HEK293 (cell line): ENCODE results near the gene S100A12.

Experiments
- CTCF ChIA-PET: fragments of 350-600 bp; formaldehyde crosslinking; extraction: SDS; loops from one replicate; lab custom pipeline; 2021; ENCODE audit warnings: antibody characterized with exemption; lab: Yijun Ruan, JAX
- POLR2A ChIA-PET: fragments of 300-600 bp; formaldehyde crosslinking; extraction: SDS; loops from one replicate; lab custom pipeline; 2020; ENCODE audit warnings: antibody characterized with exemption, inconsistent platforms; lab: Yijun Ruan, JAX
- H3K27ac ChIP-seq: fragments of 200-500 bp; sonication (Bioruptor generic); 2 replicates; pipeline ENCODE4 v1.5.1; 2014; ENCODE audit warnings: low read depth, low read length, control low read depth, inconsistent platforms; ENCODE audit errors: extremely low read depth
- H3K36me3 ChIP-seq, 2 experiments: fragments of 200-500 bp in 1 of 2; sonication (Bioruptor generic) in 1 of 2; 1 replicate in 1 of 2; 2 replicates in 1 of 2; pipeline ENCODE4 v1.5.1; 2014 to 2017; ENCODE audit warnings: inconsistent platforms in 2 of 2, low read length in 2 of 2; ENCODE audit not compliant: control insufficient read depth in 2 of 2, insufficient read depth in 1 of 2
- H3K4me1 ChIP-seq: fragments of 200-500 bp; sonication (Bioruptor generic); 2 replicates; pipeline ENCODE4 v1.5.1; 2014; ENCODE audit warnings: mild to moderate bottlenecking, low read length, inconsistent platforms; ENCODE audit not compliant: control insufficient read depth, insufficient read depth
- H3K4me3 ChIP-seq: 2 replicates; pipeline ENCODE4 v1.5.1; 2011; ENCODE audit warnings: low read depth, mild to moderate bottlenecking, control low read depth, low read length, moderate library complexity
- H3K9me3 ChIP-seq: fragments of 200-500 bp; sonication (Bioruptor generic); 2 replicates; pipeline ENCODE4 v1.5.1; 2014; ENCODE audit warnings: low read depth, low read length, inconsistent platforms; ENCODE audit not compliant: control insufficient read depth, insufficient read depth
- EGR2 ChIP-seq: fragments of 450-650 bp; formaldehyde crosslinking; IDR thresholded peaks from 2 replicates; pipeline ENCODE4 v1.5.1; 2016; ENCODE audit warnings: low read depth, missing biosample characterization, missing genetic modification characterization
- MEIS1 ChIP-seq: sonication (generic); formaldehyde crosslinking; IDR thresholded peaks from 2 replicates; pipeline ENCODE4 v1.8.1; 2022; ENCODE audit warnings: missing genetic modification reagents, mild to moderate bottlenecking, borderline replicate concordance
- SP7 ChIP-seq: fragments of 450-650 bp; formaldehyde crosslinking; IDR thresholded peaks from 2 replicates; pipeline ENCODE4 v1.5.1; 2016; ENCODE audit warnings: missing biosample characterization, missing genetic modification characterization
- YY2 ChIP-seq: fragments of 450-650 bp; formaldehyde crosslinking; IDR thresholded peaks from 2 replicates; pipeline ENCODE4 v1.5.1; 2016; ENCODE audit warnings: missing biosample characterization, missing genetic modification characterization
- ZBTB17 ChIP-seq: fragments of 450-650 bp; formaldehyde crosslinking; IDR thresholded peaks from 2 replicates; pipeline ENCODE4 v1.5.1; 2016; ENCODE audit warnings: missing biosample characterization, missing genetic modification characterization
- ZBTB21 ChIP-seq: fragments of 450-650 bp; formaldehyde crosslinking; IDR thresholded peaks from 2 replicates; pipeline ENCODE4 v1.5.1; 2017; ENCODE audit warnings: missing biosample characterization, missing genetic modification characterization
- ZFP41 ChIP-seq: fragments of 450-650 bp; formaldehyde crosslinking; IDR thresholded peaks from 2 replicates; pipeline ENCODE4 v1.5.1; 2016; ENCODE audit warnings: missing biosample characterization, missing genetic modification characterization, borderline replicate concordance
- ZNF112 ChIP-seq: fragments of 450-650 bp; formaldehyde crosslinking; IDR thresholded peaks from 2 replicates; pipeline ENCODE4 v1.5.0; 2017; ENCODE audit warnings: missing biosample characterization, missing genetic modification characterization
- ZNF155 ChIP-seq: fragments of 450-650 bp; formaldehyde crosslinking; IDR thresholded peaks from 2 replicates; pipeline ENCODE4 v1.5.1; 2016; ENCODE audit warnings: missing biosample characterization, missing genetic modification characterization
- ZNF157 ChIP-seq: fragments of 450-650 bp; formaldehyde crosslinking; IDR thresholded peaks from 2 replicates; pipeline ENCODE4 v1.5.1; 2016; ENCODE audit warnings: missing biosample characterization, missing genetic modification characterization
- ZNF174 ChIP-seq: fragments of 450-650 bp; formaldehyde crosslinking; IDR thresholded peaks from 2 replicates; pipeline ENCODE4 v1.5.0; 2017; ENCODE audit warnings: missing biosample characterization, mild to moderate bottlenecking, missing genetic modification characterization
- ZNF184 ChIP-seq: fragments of 450-650 bp; IDR thresholded peaks from 2 replicates; pipeline ENCODE4 v1.5.1; 2018; ENCODE audit warnings: missing biosample characterization, mild to moderate bottlenecking, missing genetic modification characterization
- ZNF324 ChIP-seq: fragments of 450-650 bp; formaldehyde crosslinking; IDR thresholded peaks from 2 replicates; pipeline ENCODE4 v1.5.1; 2016; ENCODE audit warnings: missing biosample characterization, missing genetic modification characterization
- ZNF37A ChIP-seq: fragments of 450-650 bp; IDR thresholded peaks from 2 replicates; pipeline ENCODE4 v1.5.1; 2018; ENCODE audit warnings: missing biosample characterization, missing genetic modification characterization
- ZNF580 ChIP-seq: fragments of 450-650 bp; formaldehyde crosslinking; IDR thresholded peaks from 2 replicates; pipeline ENCODE4 v1.5.1; 2016; ENCODE audit warnings: missing biosample characterization, missing genetic modification characterization
- ZNF624 ChIP-seq: fragments of 450-650 bp; formaldehyde crosslinking; IDR thresholded peaks from 2 replicates; pipeline ENCODE4 v1.5.1; 2017; ENCODE audit warnings: missing biosample characterization, missing genetic modification characterization
- ZNF626 ChIP-seq: fragments of 450-650 bp; sonication (Bioruptor Pico); formaldehyde crosslinking; IDR thresholded peaks from 2 replicates; pipeline ENCODE4 v1.5.1; 2018; ENCODE audit warnings: missing biosample characterization, missing genetic modification characterization, inconsistent platforms
- ZNF658 ChIP-seq: fragments of 450-650 bp; formaldehyde crosslinking; IDR thresholded peaks from 2 replicates; pipeline ENCODE4; 2016; ENCODE audit warnings: missing biosample characterization, missing genetic modification characterization
- ZNF701 ChIP-seq: fragments of 450-650 bp; formaldehyde crosslinking; IDR thresholded peaks from 2 replicates; pipeline ENCODE4 v1.5.1; 2016; ENCODE audit warnings: missing biosample characterization, missing genetic modification characterization
- ZNF707 ChIP-seq: fragments of 450-650 bp; formaldehyde crosslinking; IDR thresholded peaks from 2 replicates; pipeline ENCODE4 v1.5.1; 2016; ENCODE audit warnings: missing biosample characterization, missing genetic modification characterization
- ZSCAN18 ChIP-seq: fragments of 450-650 bp; formaldehyde crosslinking; IDR thresholded peaks from 2 replicates; pipeline ENCODE4 v1.5.1; 2016; ENCODE audit warnings: missing biosample characterization, missing genetic modification characterization
- TF ChIP-seq, protein P1 (sequence below): fragments of 450-650 bp; formaldehyde crosslinking; IDR thresholded peaks from 2 replicates; pipeline ENCODE4 v1.5.1; 2016; ENCODE audit warnings: missing biosample characterization, missing genetic modification characterization
- TF ChIP-seq, protein P2 (sequence below): fragments of 450-650 bp; formaldehyde crosslinking; IDR thresholded peaks from 2 replicates; pipeline ENCODE4 v1.5.1; 2017; ENCODE audit warnings: missing biosample characterization, missing genetic modification characterization

The S100A12 gene

DNA sequence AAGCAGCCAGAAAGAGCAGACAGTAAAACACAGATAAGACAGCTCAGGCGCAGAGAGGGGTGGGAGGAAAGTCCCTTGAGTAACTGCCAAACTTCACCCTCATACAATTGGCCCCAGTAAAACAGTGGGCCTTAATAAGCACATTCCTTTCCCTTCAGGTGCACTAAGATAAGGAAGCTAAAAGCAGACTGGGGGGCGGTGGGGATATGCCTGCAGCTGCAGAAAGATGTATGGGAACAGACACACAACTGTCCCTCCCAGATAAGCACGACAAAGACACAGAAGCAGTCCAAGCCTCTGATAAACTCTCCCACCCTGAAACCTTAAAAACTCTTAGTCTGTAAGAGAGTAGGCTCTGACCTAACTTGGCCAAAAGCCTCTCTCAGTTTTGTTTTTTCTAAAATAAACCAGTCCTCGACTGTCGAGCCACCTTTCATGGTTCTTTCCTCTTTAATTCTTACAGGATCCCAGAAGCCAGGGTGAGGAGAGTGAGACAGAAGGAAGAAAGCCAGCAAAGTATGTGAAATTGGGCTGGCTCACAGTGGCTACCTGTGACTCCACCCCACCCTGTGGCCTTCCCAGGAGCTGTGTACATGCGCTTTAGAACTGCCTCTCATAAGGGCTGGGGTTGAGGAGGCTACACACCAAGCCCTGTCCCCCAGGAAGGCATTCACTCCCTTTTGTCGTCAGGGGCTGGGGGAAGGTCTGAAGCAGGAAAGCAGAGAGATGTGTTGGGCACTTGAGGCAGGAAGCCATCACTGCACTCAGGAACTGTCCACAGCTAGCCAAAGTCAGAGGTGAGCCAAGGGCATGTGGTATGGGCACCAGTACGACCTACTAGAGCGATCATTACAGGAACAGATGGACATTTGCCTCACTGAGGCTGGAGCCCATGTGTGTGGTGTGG lies 31.4 kb downstream of the S100A12 start:
- Histone ChIP-seq H3K27ac (no peak overlapping the region), H3K4me3 (no peak overlapping the region), H3K36me3 (no peaks in the 10 kb centered on the region), H3K9me3 (no peaks in the 10 kb centered on the region), H3K4me1 (no peaks in the 10 kb centered on the region)
- CTCF ChIA-PET, result interaction anchor here (0.7 to 3.7 kb wide), 4 partner anchors 9 to 177 kb away, joined by 3 to 18 read pairs (median 4); no protein-coding TSS in a partner anchor
- no peak for TF ChIP-seq ZFP41 (tag by site-specific recombination)
- POLR2A ChIA-PET, result no interaction called here

GRCh38 chr1:153343040-153343681 lies 32.3 kb downstream of the S100A12 start:
- CTCF ChIA-PET, result interaction anchor here (0.7 to 3.7 kb wide), 4 partner anchors 9 to 178 kb away, joined by 3 to 18 read pairs (median 5); no protein-coding TSS in a partner anchor
- no peak for TF ChIP-seq ZNF37A
- no peak for TF ChIP-seq ZNF701 (tag by site-specific recombination)
- TF ChIP-seq ZNF707, result no peak
- no peak for TF ChIP-seq ZNF324 (tag by site-specific recombination)
- TF ChIP-seq ZNF174 (tag by site-specific recombination), result no peak
- H3K27ac ChIP-seq, result no peak overlapping the region
- no peaks in the 10 kb centered on the region for H3K9me3 ChIP-seq
- no peaks in the 10 kb centered on the region for H3K4me1 ChIP-seq
- POLR2A ChIA-PET, result no interaction called here
- H3K36me3 ChIP-seq, result no peaks in the 10 kb centered on the region
- H3K4me3 ChIP-seq, result no peak overlapping the region

GRCh38 chr1:153342178-153342577 lies 33.2 kb downstream of the S100A12 start:
- CTCF ChIA-PET, result interaction anchor here (2.4 to 3.7 kb wide), 2 partner anchors 10 to 123 kb away, joined by 6 to 18 read pairs; no protein-coding TSS in a partner anchor

More at GRCh38 chr1:153342178-153342577, 33.2 kb downstream of the S100A12 start:
- TF ChIP-seq ZNF155 (tag by site-specific recombination) (no peak), ZNF184 (tag by site-specific recombination) (no peak), ZNF112 (no peak), ZNF624 (tag by site-specific recombination) (no peak), EGR2 (no peak), ZSCAN18 (tag by site-specific recombination) (no peak), MEIS1 (no peak), ZNF157 (no peak), SP7 (no peak), ZNF580 (tag by site-specific recombination) (no peak), ZNF626 (tag by site-specific recombination) (no peak), YY2 (tag by site-specific recombination) (no peak), ZBTB17 (no peak), ZNF658 (tag by site-specific recombination) (no peak), ZBTB21 (tag by site-specific recombination) (no peak)
- TF ChIP-seq, protein P1, sequence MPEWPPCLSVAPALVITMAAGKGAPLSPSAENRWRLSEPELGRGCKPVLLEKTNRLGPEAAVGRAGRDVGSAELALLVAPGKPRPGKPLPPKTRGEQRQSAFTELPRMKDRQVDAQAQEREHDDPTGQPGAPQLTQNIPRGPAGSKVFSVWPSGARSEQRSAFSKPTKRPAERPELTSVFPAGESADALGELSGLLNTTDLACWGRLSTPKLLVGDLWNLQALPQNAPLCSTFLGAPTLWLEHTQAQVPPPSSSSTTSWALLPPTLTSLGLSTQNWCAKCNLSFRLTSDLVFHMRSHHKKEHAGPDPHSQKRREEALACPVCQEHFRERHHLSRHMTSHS, result no peak
- TF ChIP-seq, protein P2, sequence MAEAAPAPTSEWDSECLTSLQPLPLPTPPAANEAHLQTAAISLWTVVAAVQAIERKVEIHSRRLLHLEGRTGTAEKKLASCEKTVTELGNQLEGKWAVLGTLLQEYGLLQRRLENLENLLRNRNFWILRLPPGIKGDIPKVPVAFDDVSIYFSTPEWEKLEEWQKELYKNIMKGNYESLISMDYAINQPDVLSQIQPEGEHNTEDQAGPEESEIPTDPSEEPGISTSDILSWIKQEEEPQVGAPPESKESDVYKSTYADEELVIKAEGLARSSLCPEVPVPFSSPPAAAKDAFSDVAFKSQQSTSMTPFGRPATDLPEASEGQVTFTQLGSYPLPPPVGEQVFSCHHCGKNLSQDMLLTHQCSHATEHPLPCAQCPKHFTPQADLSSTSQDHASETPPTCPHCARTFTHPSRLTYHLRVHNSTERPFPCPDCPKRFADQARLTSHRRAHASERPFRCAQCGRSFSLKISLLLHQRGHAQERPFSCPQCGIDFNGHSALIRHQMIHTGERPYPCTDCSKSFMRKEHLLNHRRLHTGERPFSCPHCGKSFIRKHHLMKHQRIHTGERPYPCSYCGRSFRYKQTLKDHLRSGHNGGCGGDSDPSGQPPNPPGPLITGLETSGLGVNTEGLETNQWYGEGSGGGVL (tag by site-specific recombination), result no peak
- TF ChIP-seq, all 188 proteins: peak for 0
- POLR2A ChIA-PET, result no interaction called here
- Histone ChIP-seq H3K9me3 (no peaks in the 10 kb centered on the region), H3K36me3 (no peaks in the 10 kb centered on the region), H3K4me3 (no peak overlapping the region), H3K4me1 (no peaks in the 10 kb centered on the region), H3K27ac (no peak overlapping the region)
